H1 (cell line): ENCODE measurements around the gene GNB1L. TPM values are rescaled to one million over a fixed set of nuclear protein-coding genes. Genes with fewer than 3 reads are reported as not detected.

Experiments used
- POLR2A ChIP-seq, 2 experiments: IDR thresholded peaks; 1 replicate in 1 of 2; 2 replicates in 1 of 2; pipeline ENCODE4 v1.6.1; 2011; ENCODE audit warnings: low read depth in 2 of 2, low read length in 2 of 2, mild to moderate bottlenecking in 2 of 2; ENCODE audit errors: control extremely low read depth in 1 of 2
- POU5F1 ChIP-seq: IDR thresholded peaks from 2 replicates; pipeline ENCODE4 v1.6.1; 2011; ENCODE audit warnings: low read depth, mild to moderate bottlenecking, low read length, moderate library complexity
- polyA plus RNA-seq, 7 experiments: library from polyadenylated mRNA; depleted of rRNA in 3 of 7; stranded (reverse) in 5 of 7; unstranded in 2 of 7; fragments of >200 nt in 5 of 7; fragments of 200-250 nt in 2 of 7; gene quantifications; 1 replicate in 5 of 7; 2 replicates in 1 of 7; 4 replicates in 1 of 7; pipeline versions ENCODE4 v1.2.1 to v1.2.3, GENCODE V29; 2011 to 2013; ENCODE audit warnings: missing spikeins in 2 of 7, mixed read lengths in 2 of 7
- total RNA-seq: library from RNA; stranded (reverse); fragmentation: NEBNext Ultra II Directional; extraction: Animal tissue kit (Norgen Biotek cat#: 25700); gene quantifications from 2 replicates; pipeline ENCODE4 v1.2.1, GENCODE V29; 2021

GNB1L gene
- total and polyA plus RNA-seq, 2 of the 8 experiments (the other 6 are each of a cell fraction or from before 2014, with no cell fraction given) = 14.0 to 15.6 TPM

GRCh38 chr22:19816372-19817119 is 38.1 kb downstream of the GNB1L start (continued):
- TF ChIP-seq POU5F1 (no peak), POLR2A (IDR thresholded peaks at IDR 0.05; ENCODE audit: control extremely low read depth in 1 of 2, low read depth in 2 of 2, low read length in 2 of 2) (no peak)
- TF ChIP-seq, all 59 proteins: peak for 0
